A673 (cell line): ENCODE measurements around the gene IFRD1. TPM values are rescaled to one million over a fixed set of nuclear protein-coding genes. Genes with fewer than 3 reads are reported as not detected.

Source experiments
- BruUV-seq: library from RNA; stranded (reverse); fragments of 400-500 nt; replicated peaks from 2 replicates; lab custom pipeline; 2021; lab: Mats Ljungman, UMichigan
- CTCF ChIA-PET: fragments of 300-600 bp; sonication (Branson Sonifier 250); formaldehyde crosslinking; loops from one replicate; lab custom pipeline; 2022; ENCODE audit warnings: antibody characterized with exemption; lab: Charles Lee
- POLR2A ChIA-PET: fragments of 300-600 bp; sonication (Branson Sonifier 250); formaldehyde crosslinking; loops from one replicate; lab custom pipeline; 2022; ENCODE audit warnings: antibody characterized with exemption; ENCODE audit not compliant: low non-redundant PET; lab: Charles Lee
- DNase-seq: peaks from one replicate; pipeline ENCODE4 v3.0.0-alpha.2; 2015; ENCODE audit warnings: low spot score
- H3K27ac ChIP-seq: fragments of 200-600 bp; sonication (generic); 2 replicates; pipeline ENCODE4 v1.5.1; 2016; ENCODE audit warnings: mixed run types, low read depth, mild to moderate bottlenecking, mixed read lengths, antibody characterized with exemption, low read length; ENCODE audit not compliant: poor library complexity, severe bottlenecking
- H3K27me3 ChIP-seq: fragments of 200-600 bp; sonication (generic); replicated peaks from 2 replicates; pipeline ENCODE4 v1.6.1; 2017; ENCODE audit warnings: mixed run types, low read depth, mild to moderate bottlenecking, mixed read lengths, antibody characterized with exemption, low read length; ENCODE audit not compliant: insufficient read depth, poor library complexity
- H3K36me3 ChIP-seq: fragments of 200-600 bp; sonication (generic); 2 replicates; pipeline ENCODE4 v1.6.1; 2016; ENCODE audit warnings: mixed run types, mild to moderate bottlenecking, mixed read lengths, antibody characterized with exemption, low read length; ENCODE audit not compliant: insufficient read depth, poor library complexity, severe bottlenecking
- H3K4me1 ChIP-seq: fragments of 200-600 bp; sonication (generic); 2 replicates; pipeline ENCODE4 v1.6.1; 2017; ENCODE audit warnings: mixed run types, mild to moderate bottlenecking, mixed read lengths, antibody characterized with exemption, low read length; ENCODE audit not compliant: insufficient read depth, poor library complexity, severe bottlenecking
- H3K4me3 ChIP-seq: fragments of 200-600 bp; sonication (generic); 2 replicates; pipeline ENCODE4 v1.5.1; 2016; ENCODE audit warnings: low read depth, mixed run types, mild to moderate bottlenecking, mixed read lengths, low read length; ENCODE audit not compliant: poor library complexity, severe bottlenecking
- H3K9me3 ChIP-seq: fragments of 200-600 bp; sonication (generic); 2 replicates; pipeline ENCODE4 v1.6.1; 2016; ENCODE audit warnings: mixed run types, low read depth, mild to moderate bottlenecking, mixed read lengths, antibody characterized with exemption, low read length; ENCODE audit not compliant: poor library complexity, severe bottlenecking
- CTCF ChIP-seq: fragments of 300-800, 200-600 bp; sonication (generic); conservative IDR thresholded peaks from 2 replicates; pipeline ENCODE4 v1.5.1; 2017; ENCODE audit warnings: low read depth, mild to moderate bottlenecking, antibody characterized with exemption, low read length, moderate library complexity, mixed read lengths
- EZH2 ChIP-seq: fragments of 200-600 bp; sonication (generic); IDR thresholded peaks from 2 replicates; pipeline ENCODE4 v1.6.1; 2017; ENCODE audit warnings: borderline replicate concordance, low read depth, mild to moderate bottlenecking, mixed read lengths, antibody characterized with exemption, low read length; ENCODE audit not compliant: poor library complexity, severe bottlenecking
- intact Hi-C: fragments of 100-400 bp; cut with micrococcal nuclease; formaldehyde crosslinking; loops from one replicate; pipeline ENCODE4 v1.10.0; 2022; ENCODE audit not compliant: unreplicated experiment
- total RNA-seq: library from RNA; stranded (reverse); gene quantifications from 2 replicates; pipeline ENCODE4 v1.2.3, GENCODE V29; 2021

Gene IFRD1
- total RNA-seq, 1 experiment from 2014 or later = 79.9 TPM

GRCh38 chr7:112501801-112502503 is 51.7 kb downstream of the IFRD1 start:
- intact Hi-C loops = no loop called here
- H3K27ac ChIP-seq = no peak overlapping the region
- no peak overlapping the region for H3K4me3 ChIP-seq
- TF ChIP-seq EZH2 = no peak
- no peak for TF ChIP-seq CTCF
- no peaks in the 10 kb centered on the region for H3K27me3 ChIP-seq
- no peaks in the 10 kb centered on the region for H3K36me3 ChIP-seq
- ChIA-PET POLR2A (no interaction called here), CTCF (no interaction called here)
- BruUV-seq = no TSS peak
- H3K4me1 ChIP-seq = no peaks in the 10 kb centered on the region
- no peaks in the 10 kb centered on the region for H3K9me3 ChIP-seq
- no peak for DNase-seq

GRCh38 chr7:112502700-112503099 is 52.4 kb downstream of the IFRD1 start:
- CTCF ChIA-PET = no interaction called here
- POLR2A ChIA-PET = no interaction called here
- Histone ChIP-seq H3K4me3 (no peak overlapping the region), H3K27ac (no peak overlapping the region), H3K9me3 (no peaks in the 10 kb centered on the region), H3K4me1 (no peaks in the 10 kb centered on the region), H3K36me3 (no peaks in the 10 kb centered on the region), H3K27me3 (no peaks in the 10 kb centered on the region)
- no TSS peak for BruUV-seq
- DNase-seq = no peak
- TF ChIP-seq EZH2 (no peak), CTCF (no peak)
- intact Hi-C loops = no loop called here

- POLR2A ChIA-PET = no interaction called here
- Histone ChIP-seq H3K9me3 (no peaks in the 10 kb centered on the region), H3K4me1 (no peaks in the 10 kb centered on the region), H3K36me3 (no peaks in the 10 kb centered on the region), H3K27me3 (no peaks in the 10 kb centered on the region), H3K4me3 (no peak overlapping the region), H3K27ac (no peak overlapping the region)
- DNase-seq = no peak
- BruUV-seq = no TSS peak
- CTCF ChIA-PET = no interaction called here
- TF ChIP-seq EZH2 (no peak), CTCF (no peak)
- intact Hi-C loops = no loop called here
Measured at GRCh38 chr7:112503361-112503972, 53.2 kb downstream of the IFRD1 start.
